ENCODE data around the gene KLB.
"Not testable (repeated sequence)": the region's sequence is repeated elsewhere in the genome, so short reads cannot be mapped to it uniquely, and the experiment has no call there.

KLB gene

DNA sequence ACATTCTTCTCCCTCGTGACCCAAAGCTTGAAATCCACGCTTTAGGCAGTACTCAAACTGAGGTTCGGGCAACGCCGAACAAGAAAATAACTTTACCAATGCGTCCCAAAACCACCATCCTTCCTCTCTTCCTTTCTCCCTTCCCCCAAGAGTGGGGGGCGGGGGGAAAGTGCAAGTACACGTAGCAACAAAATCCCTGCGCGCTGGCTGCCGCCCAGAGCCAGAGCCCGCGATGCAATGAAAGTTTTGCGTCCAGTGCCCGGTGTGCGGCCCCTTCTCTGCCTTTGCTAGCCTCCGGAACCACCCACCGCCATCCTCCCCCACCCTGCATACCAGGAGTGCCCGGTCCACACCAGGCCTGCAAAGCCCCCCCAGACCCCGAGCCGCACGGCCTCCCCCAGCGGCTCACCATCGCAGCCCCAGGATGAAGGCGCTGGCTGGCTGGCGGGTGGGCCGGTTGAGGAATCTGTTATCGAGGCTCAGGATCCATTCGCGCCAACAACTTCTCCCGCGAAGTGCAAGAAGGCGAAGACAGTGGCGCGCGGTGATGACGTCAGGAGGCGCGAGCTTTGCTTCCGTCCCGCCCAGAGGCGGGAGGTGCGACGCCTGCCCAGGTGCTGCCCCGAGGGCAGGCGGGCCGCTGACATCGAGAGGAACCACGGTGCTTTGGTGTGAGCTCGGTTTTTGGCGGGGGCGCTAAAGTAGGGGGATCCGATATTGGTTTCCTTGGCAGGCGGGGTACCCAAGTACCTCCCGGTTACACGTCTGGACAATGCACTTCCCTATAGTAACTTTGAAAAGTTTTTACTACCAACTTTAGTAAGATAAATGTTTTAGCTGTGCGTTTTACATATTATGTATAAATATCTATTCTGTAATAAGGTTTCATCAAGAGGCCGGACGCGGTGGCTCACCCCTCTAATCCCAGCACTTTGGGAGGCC is 40.6 kb upstream of the KLB start, which contains the start of gene RFC1:
RFC1 (minus strand) TSS at position 533 of the 942 bp plus-strand sequence; CDS start at position 412, 121 bp downstream.
- H3K36me3 ChIP-seq, result no peaks in the 10 kb centered on the region; the same call in 1 of the 2 replicates
- TF ChIP-seq, protein P1, sequence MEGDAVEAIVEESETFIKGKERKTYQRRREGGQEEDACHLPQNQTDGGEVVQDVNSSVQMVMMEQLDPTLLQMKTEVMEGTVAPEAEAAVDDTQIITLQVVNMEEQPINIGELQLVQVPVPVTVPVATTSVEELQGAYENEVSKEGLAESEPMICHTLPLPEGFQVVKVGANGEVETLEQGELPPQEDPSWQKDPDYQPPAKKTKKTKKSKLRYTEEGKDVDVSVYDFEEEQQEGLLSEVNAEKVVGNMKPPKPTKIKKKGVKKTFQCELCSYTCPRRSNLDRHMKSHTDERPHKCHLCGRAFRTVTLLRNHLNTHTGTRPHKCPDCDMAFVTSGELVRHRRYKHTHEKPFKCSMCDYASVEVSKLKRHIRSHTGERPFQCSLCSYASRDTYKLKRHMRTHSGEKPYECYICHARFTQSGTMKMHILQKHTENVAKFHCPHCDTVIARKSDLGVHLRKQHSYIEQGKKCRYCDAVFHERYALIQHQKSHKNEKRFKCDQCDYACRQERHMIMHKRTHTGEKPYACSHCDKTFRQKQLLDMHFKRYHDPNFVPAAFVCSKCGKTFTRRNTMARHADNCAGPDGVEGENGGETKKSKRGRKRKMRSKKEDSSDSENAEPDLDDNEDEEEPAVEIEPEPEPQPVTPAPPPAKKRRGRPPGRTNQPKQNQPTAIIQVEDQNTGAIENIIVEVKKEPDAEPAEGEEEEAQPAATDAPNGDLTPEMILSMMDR (IDR thresholded peaks at IDR 0.05; ENCODE audit: low read depth, low read length), result no peak
- no peaks in the 10 kb centered on the region for H3K9me3 ChIP-seq
- no peaks in the 10 kb centered on the region for H3K27me3 ChIP-seq
- peak within 1 kb of the TSS; percentile 86 for H3K4me3 ChIP-seq (ENCODE audit: low read depth, low read length)
- H3K4me1 ChIP-seq, result no peaks in the 10 kb centered on the region
- DNase-seq, result peak; percentile 92

DNA sequence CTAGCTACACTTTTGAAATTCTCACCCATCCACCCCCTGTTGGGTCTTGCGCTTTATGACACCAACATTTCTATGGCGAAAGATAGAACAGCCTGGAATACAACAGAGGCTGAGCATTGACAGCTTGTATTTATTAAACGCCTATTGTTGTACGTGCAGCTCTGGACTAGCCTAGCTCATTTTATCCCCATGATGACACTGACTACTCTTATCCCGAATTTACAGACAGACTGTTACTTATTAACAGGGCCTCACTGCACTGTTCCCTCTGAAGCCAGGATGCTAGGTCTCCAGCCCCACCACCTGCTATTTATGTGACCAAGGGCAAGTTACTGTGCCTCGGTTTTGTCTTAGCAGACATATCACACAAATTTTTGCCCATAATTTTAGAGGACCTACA is 39.6 kb upstream of the KLB start:
- Histone ChIP-seq H3K9me3 (no peaks in the 10 kb centered on the region), H3K4me1 (no peaks in the 10 kb centered on the region), H3K36me3 (no peaks in the 10 kb centered on the region), H3K4me3 (ENCODE audit: low read depth, low read length) (no peak overlapping the region), H3K27me3 (no peaks in the 10 kb centered on the region)
- no peak for DNase-seq
- TF ChIP-seq, protein P1 (IDR thresholded peaks at IDR 0.05; ENCODE audit: low read depth, low read length), result no peak

DNA sequence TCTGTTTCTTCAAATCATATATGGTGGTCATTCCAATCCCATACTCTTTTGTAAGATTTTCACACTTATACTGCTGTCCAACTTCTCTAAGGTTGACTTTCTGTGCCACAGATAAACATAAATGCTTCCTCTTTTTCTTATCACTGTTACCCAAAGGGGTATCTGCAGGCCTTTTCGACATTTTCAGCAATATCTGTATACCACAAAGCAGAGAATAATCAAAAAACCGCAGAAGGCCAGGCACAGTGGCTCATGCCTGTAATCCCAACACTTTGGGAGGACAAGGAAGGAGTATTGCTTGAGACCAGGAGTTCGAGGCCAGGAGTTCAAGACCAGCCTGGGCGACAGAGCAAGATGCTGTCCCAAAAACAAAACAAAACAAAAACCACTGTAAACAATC is 37.4 kb upstream of the KLB start:
- H3K9me3 ChIP-seq, result no peaks in the 10 kb centered on the region
- H3K4me3 ChIP-seq (ENCODE audit: low read depth, low read length), result no peak overlapping the region
- H3K27me3 ChIP-seq, result no peaks in the 10 kb centered on the region
- no peaks in the 10 kb centered on the region for H3K36me3 ChIP-seq
- TF ChIP-seq, protein P1 (IDR thresholded peaks at IDR 0.05; ENCODE audit: low read depth, low read length), result no peak
- no peak for DNase-seq
- H3K4me1 ChIP-seq, result no peaks in the 10 kb centered on the region

DNA sequence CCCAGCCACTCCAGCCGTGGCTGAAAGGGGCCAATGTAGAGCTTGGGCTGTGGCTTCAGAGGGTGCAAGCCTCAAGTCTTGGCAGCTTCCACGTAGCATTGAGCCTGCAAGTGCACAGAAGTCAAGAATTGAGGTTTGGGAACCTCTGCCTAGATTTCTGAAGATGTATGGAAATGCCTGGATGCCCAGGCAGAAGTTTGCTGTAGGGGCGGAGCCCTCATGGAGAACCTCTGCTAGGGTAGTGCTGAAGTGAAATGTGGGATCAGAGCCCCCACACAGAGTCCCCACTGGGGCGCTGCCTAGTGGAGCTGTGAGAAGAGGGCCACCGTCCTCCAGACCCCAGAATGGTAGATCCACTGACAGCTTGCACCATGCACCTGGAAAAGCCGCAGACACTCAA is 35.5 kb upstream of the KLB start:
- not testable (repeated sequence) for H3K27me3 ChIP-seq

DNA sequence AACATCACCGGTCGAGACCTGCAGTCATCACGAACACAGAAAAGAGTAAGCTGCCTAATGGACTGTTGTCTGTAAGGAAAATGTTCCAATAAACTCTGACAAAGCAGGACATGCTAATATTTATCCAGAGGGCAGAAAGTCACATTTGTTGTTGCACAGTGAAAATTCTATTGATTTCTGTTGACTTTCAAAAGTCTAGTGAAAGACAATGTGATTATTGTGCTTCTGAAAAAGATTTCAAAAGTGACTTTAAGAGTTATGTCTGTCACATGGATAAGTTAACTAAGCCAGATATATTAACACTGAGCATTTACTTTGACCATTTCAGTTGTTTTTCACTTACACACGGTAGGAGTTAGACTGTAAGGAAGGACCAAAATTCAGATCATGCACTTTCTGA is 31.3 kb upstream of the KLB start:
- no peaks in the 10 kb centered on the region for H3K4me1 ChIP-seq
- DNase-seq, result no peak
- TF ChIP-seq, protein P1 (IDR thresholded peaks at IDR 0.05; ENCODE audit: low read depth, low read length), result no peak
- no peak overlapping the region for H3K4me3 ChIP-seq (ENCODE audit: low read depth, low read length)
- no peaks in the 10 kb centered on the region; the same call in 1 of the 2 replicates for H3K9me3 ChIP-seq
- H3K36me3 ChIP-seq, result no peaks in the 10 kb centered on the region
- H3K27me3 ChIP-seq, result no peaks in the 10 kb centered on the region

More for the DNA sequence above, 35.5 kb upstream of the KLB start:
- not testable (repeated sequence) for H3K4me1 ChIP-seq; H3K36me3 ChIP-seq; DNase-seq; H3K4me3 ChIP-seq (ENCODE audit: low read depth, low read length); H3K9me3 ChIP-seq

DNA sequence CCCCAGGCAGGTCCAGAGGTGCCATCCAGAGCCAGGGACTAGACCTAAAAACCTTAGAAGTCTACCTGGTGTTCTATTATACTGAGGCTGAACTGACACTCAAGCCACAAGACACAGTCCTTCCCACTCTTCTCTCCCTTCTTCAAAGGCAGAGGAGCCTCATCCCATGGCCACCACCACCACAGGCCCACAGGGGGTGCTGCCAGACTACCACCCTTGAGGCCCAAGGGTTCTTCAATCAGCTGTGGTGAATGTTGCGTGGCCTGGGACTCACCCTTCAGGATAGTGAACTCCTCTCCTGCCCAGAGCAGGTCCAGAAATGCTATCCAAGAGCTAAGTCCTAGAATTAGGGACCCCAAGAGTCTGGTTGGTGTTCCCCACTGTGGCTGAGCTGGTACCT is 23.0 kb upstream of the KLB start:
- TF ChIP-seq, protein P1 (IDR thresholded peaks at IDR 0.05; ENCODE audit: low read depth, low read length), result no peak
- Histone ChIP-seq H3K36me3 (no peaks in the 10 kb centered on the region), H3K4me1 (no peaks in the 10 kb centered on the region), H3K4me3 (ENCODE audit: low read depth, low read length) (no peak overlapping the region), H3K27me3 (no peaks in the 10 kb centered on the region), H3K9me3 (no peaks in the 10 kb centered on the region)
- DNase-seq, result no peak
